Caco-2 (cell line): ENCODE results near the gene WWOX. TPM values are rescaled to one million over a fixed set of nuclear protein-coding genes. Genes with fewer than 3 reads are reported as not detected.

Experiments
- BruUV-seq: library from RNA; stranded (reverse); fragments of 400-500 nt; replicated peaks from 2 replicates; lab custom pipeline; 2021; lab: Mats Ljungman, UMichigan
- CTCF ChIA-PET: fragments of 300-600 bp; sonication (Branson Sonifier 250); formaldehyde crosslinking; loops from one replicate; lab custom pipeline; 2022; ENCODE audit warnings: antibody characterized with exemption; lab: Charles Lee
- POLR2A ChIA-PET: fragments of 300-600 bp; sonication (Branson Sonifier 250); formaldehyde crosslinking; loops from one replicate; lab custom pipeline; 2022; ENCODE audit warnings: antibody characterized with exemption; lab: Charles Lee
- DNase-seq, 2 experiments: peaks; one replicate each; pipeline versions ENCODE4 v3.0.0 to v3.0.0-alpha.2; 2020 to 2022
- H3K27me3 ChIP-seq: replicated peaks from 2 replicates; pipeline ENCODE4 v1.6.0; 2011; ENCODE audit warnings: low read length; ENCODE audit not compliant: control insufficient read depth, insufficient read depth
- H3K36me3 ChIP-seq: 2 replicates; pipeline ENCODE4 v1.5.1; 2011; ENCODE audit warnings: low read length; ENCODE audit not compliant: control insufficient read depth, insufficient read depth
- H3K4me1 ChIP-seq: fragments of 250-450 bp; sonication (Bioruptor Pico); 2 replicates; pipeline ENCODE4 v1.5.1; 2020; ENCODE audit warnings: mild to moderate bottlenecking
- H3K4me3 ChIP-seq: 2 replicates; pipeline ENCODE4 v1.5.1; 2011; ENCODE audit warnings: low read depth, mild to moderate bottlenecking, control low read depth, low read length
- H3K9me3 ChIP-seq: fragments of 250-450 bp; sonication (Bioruptor Pico); 2 replicates; pipeline ENCODE4 v1.5.1; 2020; ENCODE audit warnings: mild to moderate bottlenecking, moderate library complexity
- H3K27ac Mint-ChIP-seq: one replicate; pipeline ENCODE4 v1.8.0; 2022; ENCODE audit warnings: mixed read lengths; ENCODE audit not compliant: unreplicated experiment
- H3K27me3 Mint-ChIP-seq: one replicate; pipeline ENCODE4 v1.8.0; 2022; ENCODE audit warnings: mixed read lengths; ENCODE audit not compliant: insufficient read depth, unreplicated experiment
- H3K36me3 Mint-ChIP-seq: one replicate; pipeline ENCODE4 v1.8.0; 2022; ENCODE audit warnings: mild to moderate bottlenecking, mixed read lengths; ENCODE audit not compliant: insufficient read depth, unreplicated experiment
- H3K4me1 Mint-ChIP-seq: one replicate; pipeline ENCODE4 v1.8.0; 2022; ENCODE audit warnings: low read depth, mixed read lengths; ENCODE audit not compliant: unreplicated experiment
- H3K4me3 Mint-ChIP-seq: one replicate; pipeline ENCODE4 v1.8.0; 2022; ENCODE audit warnings: mild to moderate bottlenecking, moderate library complexity, mixed read lengths; ENCODE audit not compliant: unreplicated experiment
- H3K9me3 Mint-ChIP-seq: one replicate; pipeline ENCODE4 v1.8.0; 2022; ENCODE audit warnings: mixed read lengths; ENCODE audit not compliant: unreplicated experiment
- CTCF ChIP-seq, 2 experiments: fragments of 200-600 bp in 1 of 2; IDR thresholded peaks; 1 replicate in 1 of 2; 2 replicates in 1 of 2; pipeline versions ENCODE4 v1.5.1 to v1.8.0; 2011 to 2022; ENCODE audit warnings: antibody characterized with exemption in 1 of 2, control low read depth in 1 of 2, inconsistent platforms in 1 of 2, low read depth in 1 of 2, low read length in 1 of 2, mild to moderate bottlenecking in 1 of 2, moderate library complexity in 1 of 2; ENCODE audit not compliant: insufficient read depth in 1 of 2, severe bottlenecking in 1 of 2, unreplicated experiment in 1 of 2
- intact Hi-C: fragments of 100-400 bp; cut with micrococcal nuclease; formaldehyde crosslinking; loops from one replicate; pipeline ENCODE4 v1.10.0; 2022; ENCODE audit not compliant: unreplicated experiment
- total RNA-seq: library from RNA; stranded (reverse); gene quantifications from 2 replicates; pipeline ENCODE4 v1.2.3, GENCODE V29; 2022

Gene WWOX
- total RNA-seq, 1 experiment from 2014 or later = 45.0 TPM

- H3K4me3 Mint-ChIP-seq = no peak overlapping the region
- POLR2A ChIA-PET = interaction anchor here (0.6 kb wide), 1 partner anchor 80 kb away, joined by 3 read pairs; no protein-coding TSS in a partner anchor
- no peak for TF ChIP-seq CTCF (IDR thresholded peaks at IDR 0.05; ENCODE audit: insufficient read depth in 1 of 2, low read depth in 1 of 2, low read length in 1 of 2, severe bottlenecking in 1 of 2, unreplicated experiment in 1 of 2)
- no peak for DNase-seq
- CTCF ChIA-PET = interaction anchor here (0.7 kb wide), 1 partner anchor 597 kb away, joined by 3 read pairs; no protein-coding TSS in a partner anchor
- Histone ChIP-seq H3K36me3 (no peaks in the 10 kb centered on the region), H3K9me3 (no peaks in the 10 kb centered on the region), H3K4me3 (no peak overlapping the region), H3K4me1 (no peaks in the 10 kb centered on the region), H3K27me3 (no peaks in the 10 kb centered on the region)
- BruUV-seq = no TSS peak
- peaks cover 10% of the 10 kb centered on the region for H3K27me3 Mint-ChIP-seq
- no peaks in the 10 kb centered on the region for H3K9me3 Mint-ChIP-seq
- H3K4me1 Mint-ChIP-seq = no peaks in the 10 kb centered on the region
- no peaks in the 10 kb centered on the region for H3K36me3 Mint-ChIP-seq
- no peak overlapping the region for H3K27ac Mint-ChIP-seq
- intact Hi-C loops = no loop called here
Measured at GRCh38 chr16:79096246-79096645, 996.8 kb downstream of the WWOX start.

- CTCF ChIA-PET = no interaction called here
- H3K9me3 Mint-ChIP-seq = no peaks in the 10 kb centered on the region
- no peaks in the 10 kb centered on the region for H3K4me1 Mint-ChIP-seq
- Histone ChIP-seq H3K27me3 (no peaks in the 10 kb centered on the region), H3K4me1 (no peaks in the 10 kb centered on the region), H3K9me3 (no peaks in the 10 kb centered on the region), H3K4me3 (no peak overlapping the region), H3K36me3 (no peaks in the 10 kb centered on the region)
- peaks cover 10% of the 10 kb centered on the region for H3K27me3 Mint-ChIP-seq
- no peak for TF ChIP-seq CTCF (IDR thresholded peaks at IDR 0.05; ENCODE audit: insufficient read depth in 1 of 2, low read depth in 1 of 2, low read length in 1 of 2, severe bottlenecking in 1 of 2, unreplicated experiment in 1 of 2)
- H3K36me3 Mint-ChIP-seq = no peaks in the 10 kb centered on the region
- POLR2A ChIA-PET = no interaction called here
- intact Hi-C loops = no loop called here
- BruUV-seq = no TSS peak
- no peak overlapping the region for H3K4me3 Mint-ChIP-seq
- no peak for DNase-seq
- no peak overlapping the region for H3K27ac Mint-ChIP-seq
Measured at GRCh38 chr16:79097166-79097565, 997.7 kb downstream of the WWOX start.

GRCh38 chr16:79097771-79098170 is 998.3 kb downstream of the WWOX start:
- ChIA-PET CTCF (no interaction called here), POLR2A (no interaction called here)
- Histone ChIP-seq H3K4me1 (no peaks in the 10 kb centered on the region), H3K27me3 (no peaks in the 10 kb centered on the region), H3K36me3 (no peaks in the 10 kb centered on the region), H3K4me3 (no peak overlapping the region), H3K9me3 (no peaks in the 10 kb centered on the region)
- BruUV-seq = no TSS peak
- Mint-ChIP-seq H3K27me3 (peaks cover 10% of the 10 kb centered on the region), H3K36me3 (no peaks in the 10 kb centered on the region), H3K9me3 (no peaks in the 10 kb centered on the region), H3K4me1 (no peaks in the 10 kb centered on the region), H3K27ac (no peak overlapping the region), H3K4me3 (no peak overlapping the region)
- intact Hi-C loops = no loop called here
- no peak for TF ChIP-seq CTCF (IDR thresholded peaks at IDR 0.05; ENCODE audit: insufficient read depth in 1 of 2, low read depth in 1 of 2, low read length in 1 of 2, severe bottlenecking in 1 of 2, unreplicated experiment in 1 of 2)
- DNase-seq = no peak
